ENCODE measurements around the gene KIF18B. TPM values are rescaled to one million over a fixed set of nuclear protein-coding genes. Genes with fewer than 3 reads are reported as not detected.

KIF18B gene
- total RNA-seq, 2 experiments from 2014 or later = 34.1 to 35.7 TPM

Other genes starting within 250 kb of the KIF18B start
- gene DBF4B, start 239.1 kb downstream of the KIF18B start, total RNA-seq = 10 to 100 TPM; 18.6 to 20.3 TPM
- under 1 TPM; 0.10 to 0.21 TPM for gene ADAM11, start 188.8 kb downstream of the KIF18B start, total RNA-seq
- gene GJC1, start 117.5 kb downstream of the KIF18B start, total RNA-seq = 1 to 10 TPM; 8.6 to 8.8 TPM
- gene HIGD1B, start 99.9 kb downstream of the KIF18B start, total RNA-seq = not detected
- 100 to 1,000 TPM; 239 to 242 TPM for gene EFTUD2, start 48.3 kb downstream of the KIF18B start, total RNA-seq
- not detected for gene GFAP, start 32.3 kb downstream of the KIF18B start, total RNA-seq
- under 1 TPM in 1 of 2 experiments, not detected in 1; 0.21 TPM for gene C1QL1, start 20.5 kb upstream of the KIF18B start, total RNA-seq
- gene DCAKD, start 103.9 kb upstream of the KIF18B start, total RNA-seq = 10 to 100 TPM; 32.0 to 32.6 TPM
- gene NMT1, start 113.5 kb upstream of the KIF18B start, total RNA-seq = 100 to 1,000 TPM; 179 to 180 TPM
- gene PLCD3, start 184.7 kb upstream of the KIF18B start, total RNA-seq = 1 to 10 TPM; 4.6 to 5.1 TPM
- 1 to 10 TPM; 9.1 to 9.3 TPM for gene ACBD4, start 187.9 kb upstream of the KIF18B start, total RNA-seq
- gene HEXIM1, start 200.7 kb upstream of the KIF18B start, total RNA-seq = 10 to 100 TPM; 34.6 to 34.7 TPM
- 1 to 10 TPM; 5.3 to 5.8 TPM for gene HEXIM2, start 214.1 kb upstream of the KIF18B start, total RNA-seq

Data from activated CD8-positive, alpha-beta memory T cell treated with anti-CD3 and anti-CD28 coated beads for 36 hours (primary cell).